H1 (cell line): ENCODE data around the gene REG1B. TPM values are rescaled to one million over a fixed set of nuclear protein-coding genes. Genes with fewer than 3 reads are reported as not detected.

Experiments used
- CTCF ChIA-PET: fragments of 300-600 bp; sonication (Branson Sonifier 250); formaldehyde crosslinking; loops from one replicate; lab custom pipeline; 2021; ENCODE audit not compliant: partially characterized antibody; lab: Charles Lee
- POLR2A ChIA-PET: fragments of 300-600 bp; sonication (Branson Sonifier 250); formaldehyde crosslinking; loops from one replicate; lab custom pipeline; 2021; ENCODE audit warnings: inconsistent platforms; ENCODE audit not compliant: partially characterized antibody; lab: Charles Lee
- DNase-seq, 2 experiments: peaks; one replicate each; pipeline versions ENCODE4 v3.0.0 to v3.0.0-alpha.2; 2010 to 2022; ENCODE audit warnings: low spot score in 2 of 2, low read depth in 1 of 2, mixed read lengths in 1 of 2
- FAIRE-seq: peaks from 2 replicates; lab custom pipeline; 2011; peaks lifted over from hg19 to GRCh38; lab: Jason Lieb, UNC
- H2AFZ ChIP-seq: 2 replicates; pipeline ENCODE4 v1.8.1; 2012; ENCODE audit warnings: low read length, inconsistent platforms
- H2AK5ac ChIP-seq: 2 replicates; pipeline ENCODE4 v1.6.1; 2013; ENCODE audit warnings: low read depth, low read length
- H2BK120ac ChIP-seq: replicated peaks from 2 replicates; pipeline ENCODE3; 2013; ENCODE audit warnings: low read depth, low read length, inconsistent platforms
- H2BK12ac ChIP-seq: 2 replicates; pipeline ENCODE4 v1.6.1; 2013; ENCODE audit warnings: low read depth, low read length
- H2BK15ac ChIP-seq: 2 replicates; pipeline ENCODE4 v1.6.1; 2013; ENCODE audit warnings: low read length
- H2BK20ac ChIP-seq: 2 replicates; pipeline ENCODE4 v1.6.1; 2013; ENCODE audit warnings: low read length
- H2BK5ac ChIP-seq: 2 replicates; pipeline ENCODE4 v1.6.1; 2013; ENCODE audit warnings: low read depth, low read length
- H3K14ac ChIP-seq: 2 replicates; pipeline ENCODE4 v1.6.1; 2013; ENCODE audit warnings: inconsistent platforms; ENCODE audit not compliant: insufficient read length
- H3K18ac ChIP-seq: 2 replicates; pipeline ENCODE4 v1.6.1; 2013; ENCODE audit warnings: low read length; ENCODE audit errors: extremely low read depth
- H3K23ac ChIP-seq: 2 replicates; pipeline ENCODE4 v1.6.1; 2013; ENCODE audit warnings: inconsistent platforms; ENCODE audit not compliant: insufficient read length
- H3K23me2 ChIP-seq: 2 replicates; pipeline ENCODE4 v1.6.1; 2013; ENCODE audit warnings: low read depth, low read length
- H3K27ac ChIP-seq: 2 replicates; pipeline ENCODE4 v1.6.1; 2011; ENCODE audit warnings: low read depth, low read length, inconsistent platforms
- H3K27me3 ChIP-seq, 4 experiments: replicated peaks in 1 of 4; 1 replicate in 1 of 4; 2 replicates in 3 of 4; pipeline versions ENCODE4 v1.6.1 to v1.8.1; 2011 to 2013; ENCODE audit warnings: low read length in 3 of 4, mild to moderate bottlenecking in 3 of 4, inconsistent platforms in 2 of 4, mixed read lengths in 2 of 4, moderate library complexity in 1 of 4; ENCODE audit not compliant: control insufficient read depth in 3 of 4, insufficient read depth in 3 of 4; ENCODE audit errors: extremely low read depth in 1 of 4
- H3K36me3 ChIP-seq, 4 experiments: 2 replicates each; pipeline versions ENCODE4 v1.6.1 to v1.8.1; 2011 to 2013; ENCODE audit warnings: mild to moderate bottlenecking in 4 of 4, low read length in 3 of 4, moderate library complexity in 2 of 4, control low read depth in 1 of 4, inconsistent platforms in 1 of 4; ENCODE audit not compliant: insufficient read depth in 4 of 4, control insufficient read depth in 2 of 4
- H3K4ac ChIP-seq: replicated peaks from 2 replicates; pipeline ENCODE3; 2013; ENCODE audit warnings: low read length, low read depth, mixed read lengths, inconsistent platforms; ENCODE audit not compliant: insufficient read length
- H3K4me1 ChIP-seq, 4 experiments: replicated peaks in 1 of 4; 1 replicate in 1 of 4; 2 replicates in 3 of 4; pipeline versions ENCODE4 v1.6.1 to v1.8.1; 2011 to 2013; ENCODE audit warnings: low read length in 3 of 4, inconsistent platforms in 2 of 4, mixed read lengths in 1 of 4; ENCODE audit not compliant: insufficient read depth in 4 of 4, control insufficient read depth in 3 of 4
- H3K4me2 ChIP-seq, 2 experiments: 2 replicates each; pipeline versions ENCODE4 v1.6.1 to v1.8.1; 2011 to 2013; ENCODE audit warnings: low read depth in 2 of 2, low read length in 2 of 2, control low read depth in 1 of 2, inconsistent platforms in 1 of 2, mild to moderate bottlenecking in 1 of 2; ENCODE audit not compliant: insufficient read depth in 1 of 2
- H3K4me3 ChIP-seq, 4 experiments: fragments of 200-600, 300-600 bp in 1 of 4; sonication (generic), shearing (Covaris generic), sonication (Bioruptor Twin) in 1 of 4; 2 replicates each; pipeline versions ENCODE4 v1.5.1 to v1.8.1; 2011 to 2016; ENCODE audit warnings: low read length in 4 of 4, low read depth in 3 of 4, control low read depth in 2 of 4, inconsistent platforms in 2 of 4, mild to moderate bottlenecking in 2 of 4, mixed read lengths in 1 of 4, moderate library complexity in 1 of 4; ENCODE audit not compliant: insufficient read depth in 2 of 4; ENCODE audit errors: extremely low read depth in 1 of 4
- H3K56ac ChIP-seq: replicated peaks from 2 replicates; pipeline ENCODE3; 2013; ENCODE audit warnings: low read depth, mild to moderate bottlenecking, mixed read lengths, low read length, inconsistent platforms; ENCODE audit not compliant: insufficient read length
- H3K79me1 ChIP-seq: 2 replicates; pipeline ENCODE4 v1.6.1; 2013; ENCODE audit warnings: low read depth, low read length, control low read depth
- H3K79me2 ChIP-seq, 2 experiments: 2 replicates each; pipeline versions ENCODE4 v1.6.1 to v1.8.1; 2012 to 2013; ENCODE audit warnings: low read length in 2 of 2, mild to moderate bottlenecking in 2 of 2, inconsistent platforms in 1 of 2; ENCODE audit not compliant: insufficient read depth in 2 of 2, control insufficient read depth in 1 of 2
- H3K9ac ChIP-seq, 4 experiments: replicated peaks in 1 of 4; 1 replicate in 1 of 4; 2 replicates in 3 of 4; pipeline versions ENCODE4 v1.6.1 to v1.8.1; 2011 to 2013; ENCODE audit warnings: low read depth in 3 of 4, low read length in 3 of 4, control low read depth in 2 of 4, mild to moderate bottlenecking in 2 of 4, moderate library complexity in 2 of 4, inconsistent platforms in 1 of 4; ENCODE audit errors: extremely low read depth in 1 of 4
- H3K9me3 ChIP-seq, 2 experiments: 2 replicates each; pipeline versions ENCODE4 v1.6.1 to v1.8.1; 2012 to 2013; ENCODE audit warnings: mild to moderate bottlenecking in 2 of 2, moderate library complexity in 2 of 2, control low read depth in 1 of 2, inconsistent platforms in 1 of 2, low read depth in 1 of 2, low read length in 1 of 2, mixed read lengths in 1 of 2; ENCODE audit not compliant: insufficient read depth in 2 of 2
- H4K20me1 ChIP-seq, 2 experiments: replicated peaks in 1 of 2; 2 replicates each; pipeline versions ENCODE3 to v1.8.1; 2011 to 2013; ENCODE audit warnings: inconsistent platforms in 2 of 2, low read length in 2 of 2, mild to moderate bottlenecking in 1 of 2; ENCODE audit not compliant: insufficient read depth in 2 of 2, control insufficient read depth in 1 of 2
- H4K5ac ChIP-seq: 2 replicates; pipeline ENCODE4 v1.6.1; 2013; ENCODE audit warnings: low read length, low read depth, mixed read lengths, inconsistent platforms; ENCODE audit not compliant: insufficient read length
- H4K8ac ChIP-seq: 2 replicates; pipeline ENCODE4 v1.8.0; 2013; ENCODE audit warnings: mild to moderate bottlenecking, moderate library complexity, low read length, inconsistent platforms; ENCODE audit not compliant: insufficient read depth; ENCODE audit errors: extremely low read depth
- H4K91ac ChIP-seq: replicated peaks from 2 replicates; pipeline ENCODE3; 2013; ENCODE audit warnings: low read length, mixed read lengths, inconsistent platforms; ENCODE audit not compliant: insufficient read length
- ASH2L ChIP-seq: fragments of 200-600, 300-600 bp; sonication (generic); IDR thresholded peaks from one replicate; pipeline ENCODE4 v1.7.1; 2017; ENCODE audit warnings: low read length
- BRCA1 ChIP-seq: IDR thresholded peaks from 2 replicates; pipeline ENCODE4 v1.6.1; 2012; ENCODE audit warnings: low read depth, low read length, improper control_type of control experiment
- E2F6 ChIP-seq: IDR thresholded peaks from 2 replicates; pipeline ENCODE4 v1.6.1; 2012; ENCODE audit warnings: inconsistent platforms
- FOSL1 ChIP-seq: IDR thresholded peaks from 2 replicates; pipeline ENCODE4 v1.6.1; 2011; ENCODE audit warnings: mild to moderate bottlenecking, low read depth, low read length, moderate library complexity; ENCODE audit not compliant: insufficient read depth
- NANOG ChIP-seq: IDR thresholded peaks from 2 replicates; pipeline ENCODE4 v1.6.1; 2011; ENCODE audit warnings: low read length, low read depth, mild to moderate bottlenecking, inconsistent platforms; ENCODE audit not compliant: insufficient read depth, poor library complexity, severe bottlenecking
- NRF1 ChIP-seq: IDR thresholded peaks from 2 replicates; pipeline ENCODE4 v1.6.1; 2011; ENCODE audit warnings: mild to moderate bottlenecking, low read depth, low read length, improper control_type of control experiment
- RFX5 ChIP-seq: IDR thresholded peaks from 2 replicates; pipeline ENCODE4 v1.6.1; 2011; ENCODE audit warnings: low read depth, low read length, improper control_type of control experiment, borderline replicate concordance
- SIRT6 ChIP-seq: IDR thresholded peaks from one replicate; pipeline ENCODE4 v1.7.1; 2012; ENCODE audit warnings: low read length, inconsistent platforms
- SP2 ChIP-seq: IDR thresholded peaks from 2 replicates; pipeline ENCODE4 v1.6.1; 2012; ENCODE audit warnings: mild to moderate bottlenecking, low read length, inconsistent platforms
- TAF1 ChIP-seq: IDR thresholded peaks from 2 replicates; pipeline ENCODE4 v1.6.1; 2011; ENCODE audit warnings: mild to moderate bottlenecking, low read depth, low read length
- WGBS, 2 experiments: shearing (Covaris generic) in 1 of 2; methylation state at CpG; one replicate each; pipeline versions ENCODE4 v1.1.6 to v1.1.7; 2013 to 2015; ENCODE audit warnings: low lambda C conversion rate in 2 of 2, mixed read lengths in 2 of 2, inconsistent platforms in 1 of 2, low coverage in 1 of 2, missing lambda C conversion rate in 1 of 2; ENCODE audit not compliant: insufficient replicate concordance in 2 of 2, insufficient coverage in 1 of 2, insufficient read length in 1 of 2; ENCODE audit errors: extremely low coverage in 1 of 2, missing lambda C conversion rate in 1 of 2; 5-methylcytosine and 5-hydroxymethylcytosine counted together
- polyA plus RNA-seq, 7 experiments: library from polyadenylated mRNA; depleted of rRNA in 3 of 7; stranded (reverse) in 5 of 7; unstranded in 2 of 7; fragments of >200 nt in 5 of 7; fragments of 200-250 nt in 2 of 7; gene quantifications; 1 replicate in 5 of 7; 2 replicates in 1 of 7; 4 replicates in 1 of 7; pipeline versions ENCODE4 v1.2.1 to v1.2.3, GENCODE V29; 2011 to 2013; ENCODE audit warnings: missing spikeins in 2 of 7, mixed read lengths in 2 of 7
- total RNA-seq: library from RNA; stranded (reverse); fragmentation: NEBNext Ultra II Directional; extraction: Animal tissue kit (Norgen Biotek cat#: 25700); gene quantifications from 2 replicates; pipeline ENCODE4 v1.2.1, GENCODE V29; 2021

Gene REG1B
- total and polyA plus RNA-seq, 2 of the 8 experiments (the other 6 are each of a cell fraction or from before 2014, with no cell fraction given), result not detected

GRCh38 chr2:79114797-79115494 is 27.2 kb upstream of the REG1B start:
- Histone ChIP-seq H3K9ac (no peak overlapping the region), H3K4ac (no peak overlapping the region), H3K23me2 (0 out of 2 replicates have a peak, but pooled peaks cover 4% of the 10 kb centered on the region), H3K4me2 (no peak overlapping the region), H3K36me3 (no peaks in the 10 kb centered on the region), H3K27ac (no peak overlapping the region), H3K4me3 (no peak overlapping the region), H3K4me1 (no peaks in the 10 kb centered on the region), H3K9me3 (peaks cover 0 to 3% of the 10 kb centered on the region in 2 experiments; a peak in 1 of 4 replicates), H3K14ac (no peak overlapping the region), H4K91ac (no peak overlapping the region), H4K8ac (no peak overlapping the region), H2BK12ac (no peak overlapping the region), H4K20me1 (no peaks in the 10 kb centered on the region), H3K27me3 (no peaks in the 10 kb centered on the region), H3K18ac (no peak overlapping the region), H2AK5ac (no peak overlapping the region), H4K5ac (no peak overlapping the region), H2BK20ac (no peak overlapping the region), H3K23ac (no peak overlapping the region), H2BK5ac (no peak overlapping the region), H3K79me2 (no peaks in the 10 kb centered on the region), H2BK15ac (no peak overlapping the region), H3K79me1 (no peaks in the 10 kb centered on the region), H2AFZ (no peak overlapping the region), H3K56ac (no peak overlapping the region), H2BK120ac (no peak overlapping the region)
- POLR2A ChIA-PET, result no interaction called here
- FAIRE-seq, result no peak
- CTCF ChIA-PET, result interaction anchor here (0.9 to 2.1 kb wide), 4 partner anchors 33 to 160 kb away, joined by 3 to 8 read pairs (median 3); no protein-coding TSS in a partner anchor
- no peak for TF ChIP-seq RFX5
- TF ChIP-seq FOSL1, result no peak
- no peak for TF ChIP-seq SIRT6
- TF ChIP-seq BRCA1, result no peak
- TF ChIP-seq NRF1, result no peak
- no peak for TF ChIP-seq SP2
- TF ChIP-seq TAF1, result no peak
- TF ChIP-seq NANOG, result no peak
- TF ChIP-seq ASH2L, result no peak
- TF ChIP-seq E2F6, result no peak
- DNase-seq, result no peak
- WGBS, 2 experiments, result 96% methylated on average over 3 of the region's 3 CpGs; no CpG with 5 or more reads in 1 of the 2 experiments
